Right lobe of liver (tissue), 6 donors: ENCODE data around the gene CDHR3. TPM values are rescaled to one million over a fixed set of nuclear protein-coding genes. Genes with fewer than 3 reads are reported as not detected.
A peak's percentile ranks its signal among the peaks of the same experiment; 100 is the strongest.

Experiments used
- ATAC-seq, 4 donors: fragments of 200-7000 bp; cut with Tn5 transposase; one replicate each; pipeline ENCODE4 v1.9.1; 2020; ENCODE audit warnings: mild to moderate bottlenecking in 4 of 4, moderate library complexity in 4 of 4
- DNase-seq, 3 donors: peaks; one replicate each; pipeline ENCODE4 v3.0.0-alpha.2; 2020
- H3K27ac ChIP-seq, 3 donors: fragments of 200-600 bp; one replicate each; pipeline ENCODE4 v1.8.0; 2022
- H3K27me3 ChIP-seq, 2 donors: fragments of 200-600 bp; one replicate each; pipeline ENCODE4 v1.8.0; 2022
- H3K36me3 ChIP-seq, 4 donors: fragments of 200-600 bp; sonication (generic) in 1 of 4; one replicate each; pipeline versions ENCODE4 v1.5.1 to v1.8.0; 2017 to 2022; ENCODE audit warnings: control low read depth in 1 of 4
- H3K4me1 ChIP-seq, 4 donors: fragments of 200-600 bp; sonication (generic) in 1 of 4; one replicate each; pipeline versions ENCODE4 v1.5.1 to v1.8.0; 2017 to 2022; ENCODE audit warnings: control low read depth in 1 of 4
- H3K4me3 ChIP-seq, 3 donors: fragments of 200-600 bp; one replicate each; pipeline ENCODE4 v1.8.0; 2022
- H3K9me3 ChIP-seq, 4 donors: fragments of 200-600 bp; sonication (generic) in 1 of 4; one replicate each; pipeline versions ENCODE4 v1.5.1 to v1.8.0; 2017 to 2022; ENCODE audit warnings: control low read depth in 1 of 4
- POLR2A ChIP-seq: fragments of 450-650 bp; IDR thresholded peaks from one replicate; pipeline ENCODE4 v1.6.1; 2017; ENCODE audit warnings: antibody characterized with exemption, mild to moderate bottlenecking
- WGBS: methylation state at CpG from one replicate; pipeline ENCODE4 v1.1.6; 2018; ENCODE audit warnings: low coverage, low lambda C conversion rate; ENCODE audit not compliant: insufficient coverage; ENCODE audit errors: missing lambda C conversion rate; 5-methylcytosine and 5-hydroxymethylcytosine counted together
- intact Hi-C, 2 donors: fragments of 100-400 bp; cut with DNase I; formaldehyde crosslinking; loops; one replicate each; pipeline versions ENCODE4 v1.11.2 to v1.14.1; 2022
- total RNA-seq, 6 experiments: library from RNA; depleted of rRNA in 2 of 6; stranded (reverse); fragments of >200 nt in 2 of 6; fragmentation: NEBNext Ultra II Directional in 3 of 6; extraction: Animal tissue kit (Norgen Biotek cat#: 25700) in 3 of 6; gene quantifications; one replicate each; pipeline versions ENCODE4 v1.1.0 to v1.2.4, GENCODE V29; 2016 to 2023
- TF ChIP-seq, protein P1 (sequence below), 4 donors: fragments of 200-600 bp in 3 of 4; fragments of 450-650 bp in 1 of 4; IDR thresholded peaks; one replicate each; pipeline versions ENCODE4 v1.5.1 to v1.8.0; 2016 to 2022; ENCODE audit warnings: antibody characterized with exemption in 4 of 4, mild to moderate bottlenecking in 2 of 4
- donor health status: DM: no; HTN: yes; CAD: no.
- donor health status: DM: no; HTN: no; CAD: no.
- donor health status: DM: no; HTN: no; CAD: no.
- donor health status: DM: no; HTN: yes; CAD: no.
- donor health status: DM: no; HTN: yes; CAD: no.

CDHR3 gene
- total RNA-seq, 6 experiments from 2014 or later, result 3.6 to 8.6 (median 4.5) TPM

DNA sequence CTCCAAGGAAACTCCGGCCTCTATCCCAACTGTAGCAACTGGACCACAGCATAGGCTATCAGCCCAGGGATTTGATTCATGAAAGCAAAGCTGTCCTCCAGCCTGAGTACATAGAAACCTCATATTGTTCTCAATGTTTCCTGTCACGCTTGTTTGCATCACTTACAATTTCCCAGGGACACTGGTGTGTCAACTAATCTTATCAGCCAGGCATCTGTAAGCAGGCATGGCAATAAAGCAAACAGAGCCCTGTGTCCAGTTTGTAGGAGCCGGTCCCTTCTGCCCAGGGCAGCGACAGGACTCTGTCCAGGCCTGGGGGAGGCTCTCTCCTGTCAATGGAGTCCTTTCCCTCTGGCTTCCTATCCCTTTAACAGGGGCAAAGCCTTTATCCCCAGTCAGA, 23.0 kb upstream of the CDHR3 start:
- TF ChIP-seq POLR2A, result no peak
- peak in 2 of 3 donors; percentile 34 to 63 for DNase-seq
- no peaks in the 10 kb centered on the region for H3K36me3 ChIP-seq
- no peak overlapping the region for H3K27ac ChIP-seq
- 0% methylated on average over 1 of the region's 4 CpGs for WGBS
- intact Hi-C loops, result no loop called here
- H3K9me3 ChIP-seq, result no peaks in the 10 kb centered on the region
- peak; percentile 70 to 92 (median 86) for ATAC-seq
- no peaks in the 10 kb centered on the region for H3K27me3 ChIP-seq
- H3K4me1 ChIP-seq, result peaks cover 0 to 16% (median 0%) of the 10 kb centered on the region in 4 donors
- H3K4me3 ChIP-seq, result no peak overlapping the region

DNA sequence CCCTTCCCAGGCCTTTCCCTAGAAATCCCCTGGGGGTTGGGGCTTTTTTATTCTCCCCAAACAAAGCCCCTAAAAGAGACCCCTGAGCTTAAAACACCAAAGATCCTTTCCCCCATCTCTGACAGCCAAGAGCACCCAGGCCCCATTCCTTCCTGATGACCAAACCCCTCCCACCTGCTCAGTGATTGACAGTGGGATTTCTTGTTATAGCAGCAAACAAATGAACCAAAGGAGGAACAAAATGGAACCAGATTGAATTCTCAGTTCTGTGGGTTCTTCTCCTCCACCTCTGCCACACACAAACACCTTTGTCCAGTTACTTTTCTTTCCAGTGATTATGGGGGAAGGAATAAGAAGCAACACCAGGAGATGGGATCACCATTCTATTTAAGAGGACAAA, 21.5 kb upstream of the CDHR3 start:
- TF ChIP-seq, protein P1, sequence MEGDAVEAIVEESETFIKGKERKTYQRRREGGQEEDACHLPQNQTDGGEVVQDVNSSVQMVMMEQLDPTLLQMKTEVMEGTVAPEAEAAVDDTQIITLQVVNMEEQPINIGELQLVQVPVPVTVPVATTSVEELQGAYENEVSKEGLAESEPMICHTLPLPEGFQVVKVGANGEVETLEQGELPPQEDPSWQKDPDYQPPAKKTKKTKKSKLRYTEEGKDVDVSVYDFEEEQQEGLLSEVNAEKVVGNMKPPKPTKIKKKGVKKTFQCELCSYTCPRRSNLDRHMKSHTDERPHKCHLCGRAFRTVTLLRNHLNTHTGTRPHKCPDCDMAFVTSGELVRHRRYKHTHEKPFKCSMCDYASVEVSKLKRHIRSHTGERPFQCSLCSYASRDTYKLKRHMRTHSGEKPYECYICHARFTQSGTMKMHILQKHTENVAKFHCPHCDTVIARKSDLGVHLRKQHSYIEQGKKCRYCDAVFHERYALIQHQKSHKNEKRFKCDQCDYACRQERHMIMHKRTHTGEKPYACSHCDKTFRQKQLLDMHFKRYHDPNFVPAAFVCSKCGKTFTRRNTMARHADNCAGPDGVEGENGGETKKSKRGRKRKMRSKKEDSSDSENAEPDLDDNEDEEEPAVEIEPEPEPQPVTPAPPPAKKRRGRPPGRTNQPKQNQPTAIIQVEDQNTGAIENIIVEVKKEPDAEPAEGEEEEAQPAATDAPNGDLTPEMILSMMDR (IDR thresholded peaks at IDR 0.05), result no peak
- TF ChIP-seq POLR2A, result no peak
- Histone ChIP-seq H3K4me3 (no peak overlapping the region), H3K36me3 (no peaks in the 10 kb centered on the region), H3K27ac (no peak overlapping the region), H3K4me1 (peaks cover 0 to 10% (median 0%) of the 10 kb centered on the region in 4 donors), H3K9me3 (no peaks in the 10 kb centered on the region), H3K27me3 (no peaks in the 10 kb centered on the region)
- ATAC-seq (no peak), DNase-seq (no peak)
- intact Hi-C loops, result no loop called here

DNA sequence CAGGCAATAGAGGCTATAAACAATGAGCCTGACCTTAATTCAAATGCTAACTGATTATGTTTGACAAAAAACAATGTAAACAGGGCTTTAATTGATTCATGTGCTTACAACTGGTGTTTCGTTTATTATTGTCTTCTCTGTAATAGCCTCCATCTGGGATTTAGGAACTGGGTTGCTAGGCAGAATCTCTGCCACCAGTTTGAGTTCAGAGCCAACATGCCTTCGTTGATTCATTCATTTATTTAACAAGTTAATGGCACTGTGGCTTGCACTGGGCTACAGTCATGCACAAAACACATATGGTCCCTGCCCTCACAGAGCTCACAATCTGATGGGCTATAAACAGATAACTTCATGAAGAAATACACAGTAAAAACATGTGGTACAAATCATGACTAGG, 19.6 kb upstream of the CDHR3 start:
- Histone ChIP-seq H3K9me3 (no peaks in the 10 kb centered on the region), H3K4me3 (no peak overlapping the region), H3K4me1 (peaks cover 0 to 10% (median 0%) of the 10 kb centered on the region in 4 donors), H3K27ac (no peak overlapping the region), H3K36me3 (no peaks in the 10 kb centered on the region), H3K27me3 (no peaks in the 10 kb centered on the region)
- TF ChIP-seq, protein P1 (IDR thresholded peaks at IDR 0.05), result no peak
- TF ChIP-seq POLR2A, result no peak
- intact Hi-C loops, result no loop called here
- no peak for ATAC-seq
- WGBS, result 88% methylated on average over 2 of the region's 2 CpGs
- no peak for DNase-seq

DNA sequence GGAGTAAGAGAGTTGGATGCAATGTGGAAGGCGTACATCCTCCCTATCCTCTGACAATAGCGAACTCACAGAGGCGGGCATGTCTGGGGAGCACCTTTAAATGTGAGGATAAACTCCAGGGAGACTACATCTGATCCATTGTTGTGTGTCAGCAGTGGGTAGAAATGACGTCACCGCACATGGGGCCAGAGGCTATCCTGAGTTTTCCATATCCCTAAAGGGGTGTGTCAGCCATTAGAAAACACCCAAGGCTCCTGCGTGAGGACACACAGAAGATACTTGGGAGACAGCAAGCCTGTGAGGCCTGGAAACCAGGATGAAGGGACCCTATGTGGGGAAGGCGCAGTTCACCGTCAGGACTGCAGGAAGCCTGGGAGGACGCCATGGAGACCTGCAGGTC, 17.2 kb upstream of the CDHR3 start:
- Histone ChIP-seq H3K27ac (no peak overlapping the region), H3K36me3 (no peaks in the 10 kb centered on the region), H3K4me3 (no peak overlapping the region), H3K9me3 (no peaks in the 10 kb centered on the region), H3K4me1 (no peaks in the 10 kb centered on the region), H3K27me3 (no peaks in the 10 kb centered on the region)
- 95% methylated on average over 3 of the region's 9 CpGs for whole genome bisulfite sequencing
- no peak for DNase-seq
- no peak for ATAC-seq
- intact Hi-C loops, result no loop called here
- TF ChIP-seq, protein P1 (IDR thresholded peaks at IDR 0.05), result no peak
- no peak for TF ChIP-seq POLR2A

DNA sequence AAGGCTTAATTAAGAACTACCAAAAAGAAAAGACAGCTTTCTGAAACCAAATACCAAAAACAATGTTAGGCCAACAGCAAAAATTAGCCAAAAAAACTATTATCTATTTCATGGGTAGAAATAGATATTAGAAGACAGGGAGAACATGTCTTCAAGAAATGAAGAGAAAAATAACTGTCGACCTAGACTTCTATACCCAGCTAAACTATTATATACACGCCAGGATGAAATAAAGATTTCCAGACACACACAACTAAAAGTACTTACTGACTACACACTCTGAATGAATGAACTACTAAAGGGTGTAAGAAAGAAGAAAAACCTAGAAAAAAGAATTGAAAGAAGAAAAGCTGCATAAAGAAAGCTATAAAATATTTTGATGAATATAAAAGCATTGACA, 11.5 kb upstream of the CDHR3 start:
- no peaks in the 10 kb centered on the region for H3K27me3 ChIP-seq
- no peak for TF ChIP-seq POLR2A
- TF ChIP-seq, protein P1 (IDR thresholded peaks at IDR 0.05), result no peak
- no peak overlapping the region for H3K27ac ChIP-seq
- DNase-seq (no peak), ATAC-seq (no peak)
- H3K4me1 ChIP-seq, result no peaks in the 10 kb centered on the region
- peaks cover 0 to 3% (median 0%) of the 10 kb centered on the region in 4 donors for H3K9me3 ChIP-seq
- H3K4me3 ChIP-seq, result no peak overlapping the region
- WGBS, result 86% methylated on average over 2 of the region's 2 CpGs
- no peaks in the 10 kb centered on the region for H3K36me3 ChIP-seq
- intact Hi-C loops, result no loop called here
